ENCODE results near the gene RABAC1. TPM values are rescaled to one million over a fixed set of nuclear protein-coding genes. Genes with fewer than 3 reads are reported as not detected.
"Not testable (repeated sequence)": the region's sequence is repeated elsewhere in the genome, so short reads cannot be mapped to it uniquely, and the experiment has no call there.

The RABAC1 gene
- total RNA-seq (2014; rRNA removed; shearing (Covaris generic)) = 235 and 336 TPM in 2 replicates

GRCh38 chr19:41959056-41960053 lies at the start of gene RABAC1:
Gene RABAC1, minus strand, starts transcription at chr19:41959321. Its CDS starts 29 bp downstream, at chr19:41959292.
- DNase-seq (ENCODE audit: low read depth) = peak; percentile 87

- DNase-seq (ENCODE audit: low read depth) = no peak
Observed at GRCh38 chr19:42006569-42006968, 47.4 kb upstream of the RABAC1 start.

- DNase-seq (ENCODE audit: low read depth) = no peak
Observed at GRCh38 chr19:42005504-42005903, 46.4 kb upstream of the RABAC1 start.

- DNase-seq (ENCODE audit: low read depth) = no peak
Observed at GRCh38 chr19:42003506-42004294, 44.6 kb upstream of the RABAC1 start.

GRCh38 chr19:41999878-42000208 lies 40.7 kb upstream of the RABAC1 start:
- DNase-seq (ENCODE audit: low read depth) = no peak

GRCh38 chr19:41999071-41999877 lies 40.2 kb upstream of the RABAC1 start:
- DNase-seq (ENCODE audit: low read depth) = no peak

- no peak for DNase-seq (ENCODE audit: low read depth)
Observed at GRCh38 chr19:41998246-41999020, 39.3 kb upstream of the RABAC1 start.

- DNase-seq (ENCODE audit: low read depth) = no peak
Observed at GRCh38 chr19:41997851-41998229, 38.7 kb upstream of the RABAC1 start.

GRCh38 chr19:41997121-41997850 lies 38.2 kb upstream of the RABAC1 start:
- peak; percentile 36 for DNase-seq (ENCODE audit: low read depth)

GRCh38 chr19:41995959-41996797 lies 37.1 kb upstream of the RABAC1 start:
- DNase-seq (ENCODE audit: low read depth) = no peak

GRCh38 chr19:41994994-41995958 lies 36.2 kb upstream of the RABAC1 start:
- no peak for DNase-seq (ENCODE audit: low read depth)

GRCh38 chr19:41994521-41994971 lies 35.4 kb upstream of the RABAC1 start:
- no peak for DNase-seq (ENCODE audit: low read depth)

GRCh38 chr19:41993612-41994483 lies 34.7 kb upstream of the RABAC1 start, which contains the start of gene ATP1A3:
Gene ATP1A3, minus strand, starts transcription at chr19:41994230. Its CDS starts 154 bp downstream, at chr19:41994076.
- DNase-seq (ENCODE audit: low read depth) = peak; percentile 56

- not testable (repeated sequence) for DNase-seq (ENCODE audit: low read depth)
Observed at GRCh38 chr19:41991925-41992569, 32.9 kb upstream of the RABAC1 start.

GRCh38 chr19:41991025-41991424 lies 31.9 kb upstream of the RABAC1 start:
- no peak for DNase-seq (ENCODE audit: low read depth)

GRCh38 chr19:41990615-41991014 lies 31.5 kb upstream of the RABAC1 start:
- no peak for DNase-seq (ENCODE audit: low read depth)
